Hepatocyte (in vitro differentiated cells): ENCODE measurements around the gene NRXN2. TPM values are rescaled to one million over a fixed set of nuclear protein-coding genes. Genes with fewer than 3 reads are reported as not detected.
A peak's percentile ranks its signal among the peaks of the same experiment; 100 is the strongest.

Source experiments
- DNase-seq: peaks from one replicate; pipeline ENCODE4 v3.0.0-alpha.2; 2016; ENCODE audit warnings: low spot score
- H2AFZ ChIP-seq: fragments of 200-600 bp; sonication (generic); 2 replicates; pipeline ENCODE4 v1.6.0; 2016; ENCODE audit warnings: antibody characterized with exemption, mild to moderate bottlenecking
- H3K27ac ChIP-seq: fragments of 200-600 bp; sonication (generic); 2 replicates; pipeline ENCODE4 v1.5.1; 2016; ENCODE audit warnings: mild to moderate bottlenecking
- H3K27me3 ChIP-seq: fragments of 200-600 bp; sonication (generic); 2 replicates; pipeline ENCODE4 v1.6.1; 2016
- H3K36me3 ChIP-seq: fragments of 200-600 bp; sonication (generic); replicated peaks from 2 replicates; pipeline ENCODE4 v1.5.1; 2016; ENCODE audit warnings: low read depth; ENCODE audit not compliant: insufficient read depth
- H3K4me1 ChIP-seq: fragments of 200-600 bp; sonication (generic); 2 replicates; pipeline ENCODE4 v1.5.1; 2016; ENCODE audit warnings: mild to moderate bottlenecking, moderate library complexity; ENCODE audit not compliant: insufficient read depth
- H3K4me2 ChIP-seq: fragments of 200-600 bp; sonication (generic); 2 replicates; pipeline ENCODE4 v1.6.0; 2016
- H3K4me3 ChIP-seq: fragments of 200-600 bp; sonication (generic); 2 replicates; pipeline ENCODE4 v1.5.1; 2016; ENCODE audit warnings: mild to moderate bottlenecking
- H3K79me2 ChIP-seq: fragments of 200-600 bp; sonication (generic); 2 replicates; pipeline ENCODE4 v1.6.0; 2017; ENCODE audit warnings: mild to moderate bottlenecking
- H3K9me2 ChIP-seq: fragments of 200-600 bp; sonication (generic); replicated peaks from 2 replicates; pipeline ENCODE4 v1.6.0; 2017; ENCODE audit warnings: mild to moderate bottlenecking; ENCODE audit not compliant: insufficient read depth
- H3K9me3 ChIP-seq: fragments of 200-600 bp; sonication (generic); 2 replicates; pipeline ENCODE4 v1.5.1; 2016; ENCODE audit warnings: low read depth, mild to moderate bottlenecking
- H4K20me1 ChIP-seq: fragments of 200-600 bp; sonication (generic); 2 replicates; pipeline ENCODE4 v1.6.0; 2016; ENCODE audit warnings: mild to moderate bottlenecking; ENCODE audit not compliant: insufficient read depth, poor library complexity, severe bottlenecking
- EZH2 ChIP-seq: fragments of 200-600 bp; sonication (generic); IDR thresholded peaks from 2 replicates; pipeline ENCODE4 v1.6.1; 2016; ENCODE audit warnings: antibody characterized with exemption, mild to moderate bottlenecking, borderline replicate concordance
- EZH2phosphoT487 ChIP-seq: fragments of 200-600 bp; sonication (generic); IDR thresholded peaks from one replicate; pipeline ENCODE4 v1.6.1; 2018; ENCODE audit warnings: antibody characterized with exemption, mild to moderate bottlenecking, low read depth, moderate library complexity; ENCODE audit not compliant: unreplicated experiment, severe bottlenecking
- WGBS: methylation state at CpG from one replicate; pipeline ENCODE4 v1.1.6; 2016; ENCODE audit warnings: low lambda C conversion rate; ENCODE audit errors: missing lambda C conversion rate; 5-methylcytosine and 5-hydroxymethylcytosine counted together
- polyA plus RNA-seq: library from polyadenylated mRNA; unstranded; fragments of >200 nt; fragmentation: Nextera tagmentation; extraction: Ambion mirVana; gene quantifications from 2 replicates; pipeline ENCODE4 v1.2.1, GENCODE V29; 2016
- total RNA-seq: library from RNA; depleted of rRNA; stranded (reverse); fragments of >200 nt; gene quantifications from 2 replicates; pipeline ENCODE4 v1.2.3, GENCODE V29; 2014
- TF ChIP-seq, protein P1 (sequence below): fragments of 200-600 bp; sonication (generic); IDR thresholded peaks from 2 replicates; pipeline ENCODE4 v1.5.1; 2016; ENCODE audit warnings: antibody characterized with exemption, mild to moderate bottlenecking; ENCODE audit not compliant: poor library complexity

NRXN2 gene
- total and polyA plus RNA-seq, 2 experiments from 2014 or later: 0.83 to 1.7 TPM

- Histone ChIP-seq H3K9me2 (no peaks in the 10 kb centered on the region), H3K79me2 (no peaks in the 10 kb centered on the region), H3K9me3 (no peaks in the 10 kb centered on the region), H4K20me1 (no peaks in the 10 kb centered on the region), H3K4me3 (no peak overlapping the region), H3K27ac (no peak overlapping the region), H3K36me3 (no peaks in the 10 kb centered on the region), H3K4me1 (no peaks in the 10 kb centered on the region), H3K27me3 (peaks cover 90% of the 10 kb centered on the region), H3K4me2 (no peak overlapping the region), H2AFZ (no peak overlapping the region)
- TF ChIP-seq EZH2phosphoT487 (no peak), EZH2 (no peak)
- TF ChIP-seq, protein P1, sequence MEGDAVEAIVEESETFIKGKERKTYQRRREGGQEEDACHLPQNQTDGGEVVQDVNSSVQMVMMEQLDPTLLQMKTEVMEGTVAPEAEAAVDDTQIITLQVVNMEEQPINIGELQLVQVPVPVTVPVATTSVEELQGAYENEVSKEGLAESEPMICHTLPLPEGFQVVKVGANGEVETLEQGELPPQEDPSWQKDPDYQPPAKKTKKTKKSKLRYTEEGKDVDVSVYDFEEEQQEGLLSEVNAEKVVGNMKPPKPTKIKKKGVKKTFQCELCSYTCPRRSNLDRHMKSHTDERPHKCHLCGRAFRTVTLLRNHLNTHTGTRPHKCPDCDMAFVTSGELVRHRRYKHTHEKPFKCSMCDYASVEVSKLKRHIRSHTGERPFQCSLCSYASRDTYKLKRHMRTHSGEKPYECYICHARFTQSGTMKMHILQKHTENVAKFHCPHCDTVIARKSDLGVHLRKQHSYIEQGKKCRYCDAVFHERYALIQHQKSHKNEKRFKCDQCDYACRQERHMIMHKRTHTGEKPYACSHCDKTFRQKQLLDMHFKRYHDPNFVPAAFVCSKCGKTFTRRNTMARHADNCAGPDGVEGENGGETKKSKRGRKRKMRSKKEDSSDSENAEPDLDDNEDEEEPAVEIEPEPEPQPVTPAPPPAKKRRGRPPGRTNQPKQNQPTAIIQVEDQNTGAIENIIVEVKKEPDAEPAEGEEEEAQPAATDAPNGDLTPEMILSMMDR: no peak
- DNase-seq: no peak
- WGBS: 69% methylated on average over 5 of the region's 5 CpGs
Observed at GRCh38 chr11:64714666-64715065, 8.3 kb downstream of the NRXN2 start.

DNA sequence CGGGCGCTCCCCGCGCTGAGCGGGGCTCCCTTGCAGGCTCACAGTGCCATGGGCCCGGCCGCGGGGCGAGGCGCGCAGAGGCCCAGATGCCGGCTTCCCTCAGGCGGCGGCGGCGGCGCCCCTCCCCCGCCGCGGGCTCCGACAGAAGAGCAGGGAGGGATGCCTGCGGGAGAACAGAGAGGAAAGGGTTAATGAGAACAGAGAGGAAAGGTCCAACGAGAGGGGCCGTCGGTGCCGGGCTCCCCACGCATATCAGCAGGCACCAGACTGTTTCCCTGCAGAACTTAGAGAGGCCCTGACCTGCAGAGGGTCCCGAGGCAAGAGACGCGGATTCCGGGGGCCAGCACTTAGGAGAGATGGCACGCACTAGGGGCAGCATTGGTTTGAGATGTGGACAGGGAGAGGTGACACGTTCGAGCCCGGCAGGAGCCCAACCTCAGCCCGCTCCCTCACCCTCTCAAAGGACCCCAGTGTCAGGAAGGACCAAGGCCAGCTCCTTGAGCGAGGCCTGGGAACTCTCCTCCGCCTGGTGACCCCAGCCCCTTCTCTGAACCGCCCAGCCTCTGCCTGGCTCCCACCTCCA is 9.1 kb downstream of the NRXN2 start:
- Histone ChIP-seq H3K4me1 (no peaks in the 10 kb centered on the region), H3K9me3 (no peaks in the 10 kb centered on the region), H3K79me2 (no peaks in the 10 kb centered on the region), H3K9me2 (no peaks in the 10 kb centered on the region), H3K27me3 (peaks cover 89% of the 10 kb centered on the region), H4K20me1 (no peaks in the 10 kb centered on the region), H3K36me3 (no peaks in the 10 kb centered on the region), H2AFZ (no peak overlapping the region), H3K4me2 (peak overlapping the region; percentile 69), H3K27ac (no peak overlapping the region), H3K4me3 (no peak overlapping the region)
- peak; percentile 12 for TF ChIP-seq EZH2
- TF ChIP-seq, protein P1: no peak
- no peak for TF ChIP-seq EZH2phosphoT487
- DNase-seq: no peak
- 7% methylated on average over 20 of the region's 39 CpGs for WGBS

- no peak overlapping the region for H3K27ac ChIP-seq
- no peaks in the 10 kb centered on the region for H3K36me3 ChIP-seq
- H2AFZ ChIP-seq: no peak overlapping the region
- H3K79me2 ChIP-seq: no peaks in the 10 kb centered on the region
- peak overlapping the region; percentile 69 for H3K4me2 ChIP-seq
- peaks cover 88% of the 10 kb centered on the region for H3K27me3 ChIP-seq
- H3K4me3 ChIP-seq: no peak overlapping the region
- no peaks in the 10 kb centered on the region for H3K9me2 ChIP-seq
- H4K20me1 ChIP-seq: no peaks in the 10 kb centered on the region
- no peaks in the 10 kb centered on the region for H3K9me3 ChIP-seq
- TF ChIP-seq EZH2 (peak; percentile 82), EZH2phosphoT487 (no peak)
- TF ChIP-seq, protein P1: no peak
- no peaks in the 10 kb centered on the region for H3K4me1 ChIP-seq
- 2% methylated on average over 75 of the region's 111 CpGs for WGBS
- peak; percentile 83 for DNase-seq
Observed at GRCh38 chr11:64713016-64713707, 9.8 kb downstream of the NRXN2 start.
